Measurements from ENCODE around the gene RTTN.

The RTTN gene

DNA sequence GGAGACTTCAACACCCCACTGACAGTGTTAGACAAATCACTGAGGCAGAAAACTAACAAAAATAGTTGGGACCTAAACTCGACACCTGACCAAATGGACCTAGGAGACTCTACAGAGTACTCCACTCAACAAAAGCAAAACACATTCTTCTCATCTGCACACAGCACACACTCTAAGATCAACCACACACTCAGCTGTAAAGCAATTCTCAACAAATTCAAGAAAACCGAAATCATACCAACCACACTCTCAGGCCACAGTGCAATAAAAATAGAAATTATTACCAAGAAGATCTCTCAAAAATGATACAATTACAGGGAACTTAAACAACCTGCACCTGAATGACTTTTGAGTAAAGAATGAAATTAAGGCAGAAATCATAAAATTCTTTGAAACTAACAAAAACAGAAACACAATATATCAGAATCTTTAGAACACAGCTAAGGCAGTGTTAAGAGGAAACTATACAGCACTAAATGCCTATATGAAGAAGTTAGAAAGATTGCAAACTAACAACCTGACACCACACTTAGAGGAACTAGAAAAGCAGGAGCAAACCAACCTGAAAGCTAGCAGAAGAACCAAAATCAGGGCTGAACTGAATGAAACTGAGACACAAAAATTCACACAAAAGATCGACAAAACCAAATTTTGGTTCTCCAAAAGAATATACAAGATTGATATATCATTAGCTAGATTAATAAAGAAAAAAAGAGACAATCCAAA is 46.3 kb downstream of the RTTN start:
- H3K4me3 ChIP-seq, result no peak overlapping the region
- no peak overlapping the region for H3K9ac ChIP-seq
- no peak overlapping the region for H3K27ac ChIP-seq
- no peaks in the 10 kb centered on the region for H3K27me3 ChIP-seq
- H3K4me1 ChIP-seq, result no peaks in the 10 kb centered on the region
- TF ChIP-seq Cebpa-rat (IDR thresholded peaks at IDR 0.05), result no peak
- H4K20me1 ChIP-seq, result no peaks in the 10 kb centered on the region
- H3K4me2 ChIP-seq, result no peak overlapping the region
- H3K9me3 ChIP-seq, result peaks cover 18% of the 10 kb centered on the region
- H3K36me3 ChIP-seq, result peaks cover 89% of the 10 kb centered on the region

DNA sequence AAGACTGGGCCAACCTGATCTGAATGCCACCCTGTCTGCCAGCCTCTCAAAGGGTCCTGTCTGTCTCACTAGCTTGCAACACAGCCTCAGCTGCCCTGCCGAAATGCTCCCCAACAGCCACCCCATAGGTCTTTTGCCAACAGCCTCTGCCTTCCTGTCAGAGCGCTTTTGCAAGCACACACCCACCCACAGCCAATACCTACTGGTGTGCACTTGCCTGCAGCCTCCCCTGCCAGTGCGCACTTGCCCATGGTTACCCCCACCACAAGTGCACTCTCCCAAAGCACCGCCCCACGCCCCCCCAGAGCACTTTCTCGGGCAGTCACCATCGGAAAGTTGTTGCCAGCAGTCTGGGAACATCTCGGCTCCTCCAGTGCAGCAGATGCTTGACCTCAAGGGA is 48.6 kb downstream of the RTTN start:
- Histone ChIP-seq H3K4me1 (no peaks in the 10 kb centered on the region), H3K27me3 (no peaks in the 10 kb centered on the region), H3K27ac (no peak overlapping the region), H3K4me2 (no peak overlapping the region), H3K9me3 (peaks cover 4% of the 10 kb centered on the region), H3K36me3 (peaks cover 69% of the 10 kb centered on the region), H3K4me3 (no peak overlapping the region), H4K20me1 (no peaks in the 10 kb centered on the region), H3K9ac (no peak overlapping the region)
- TF ChIP-seq Cebpa-rat (IDR thresholded peaks at IDR 0.05), result no peak

DNA sequence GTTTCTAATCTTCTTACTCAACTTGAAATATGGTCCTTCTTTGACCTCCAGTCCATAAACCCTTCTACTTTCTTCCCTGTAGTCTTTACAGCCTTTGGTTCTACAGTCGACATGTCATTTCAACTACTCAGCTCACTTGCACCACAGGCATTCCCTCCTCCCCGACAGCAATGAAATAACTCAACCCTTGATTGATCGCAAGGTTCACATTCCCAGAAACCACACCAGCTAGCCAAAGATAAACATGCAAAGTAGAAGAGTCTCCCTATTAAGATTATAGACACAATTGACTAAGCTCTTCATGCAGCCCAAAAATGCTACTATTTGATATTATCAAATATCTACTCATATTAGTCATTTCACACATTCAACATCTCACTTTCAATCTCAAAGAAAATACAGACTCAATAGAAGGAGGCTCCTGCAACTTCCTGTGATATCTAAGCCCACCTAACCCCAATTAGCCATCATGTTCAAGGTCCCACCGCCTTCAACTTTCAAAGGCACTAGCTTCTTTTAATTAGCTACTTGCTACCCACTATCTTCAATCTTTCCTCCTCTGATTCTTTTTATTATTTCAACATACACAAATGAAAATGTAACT is 50.8 kb downstream of the RTTN start:
- H3K9me3 ChIP-seq, result no peaks in the 10 kb centered on the region
- TF ChIP-seq Cebpa-rat (IDR thresholded peaks at IDR 0.05), result no peak
- no peaks in the 10 kb centered on the region for H3K27me3 ChIP-seq
- H3K4me1 ChIP-seq, result no peaks in the 10 kb centered on the region
- H4K20me1 ChIP-seq, result no peaks in the 10 kb centered on the region
- no peak overlapping the region for H3K9ac ChIP-seq
- no peak overlapping the region for H3K4me2 ChIP-seq
- no peak overlapping the region for H3K4me3 ChIP-seq
- H3K27ac ChIP-seq, result no peak overlapping the region
- peaks cover 56% of the 10 kb centered on the region for H3K36me3 ChIP-seq

DNA sequence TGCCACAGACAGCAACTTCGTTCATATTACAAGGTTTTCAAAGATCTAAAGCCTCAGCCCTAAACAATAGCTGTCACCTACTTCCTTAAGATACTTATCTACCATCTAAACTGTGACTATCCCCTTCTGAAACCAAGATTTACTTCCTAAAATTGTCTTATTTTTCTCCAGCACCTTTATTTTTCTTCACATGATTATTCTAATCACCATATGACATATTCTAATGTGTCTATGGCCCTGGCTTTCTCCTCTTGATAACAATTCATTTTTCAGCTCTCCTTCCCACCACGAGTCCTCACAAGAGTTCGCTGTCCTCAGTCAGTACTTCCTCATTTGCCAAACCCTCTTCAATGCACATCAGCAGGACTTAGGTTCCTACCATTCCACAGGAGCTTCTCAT is 53.9 kb downstream of the RTTN start:
- Histone ChIP-seq H3K9ac (no peak overlapping the region), H3K27me3 (no peaks in the 10 kb centered on the region), H3K4me1 (no peaks in the 10 kb centered on the region), H4K20me1 (no peaks in the 10 kb centered on the region), H3K27ac (no peak overlapping the region), H3K4me2 (no peak overlapping the region), H3K36me3 (peaks cover 54% of the 10 kb centered on the region), H3K4me3 (no peak overlapping the region), H3K9me3 (no peaks in the 10 kb centered on the region)
- no peak for TF ChIP-seq Cebpa-rat (IDR thresholded peaks at IDR 0.05)

DNA sequence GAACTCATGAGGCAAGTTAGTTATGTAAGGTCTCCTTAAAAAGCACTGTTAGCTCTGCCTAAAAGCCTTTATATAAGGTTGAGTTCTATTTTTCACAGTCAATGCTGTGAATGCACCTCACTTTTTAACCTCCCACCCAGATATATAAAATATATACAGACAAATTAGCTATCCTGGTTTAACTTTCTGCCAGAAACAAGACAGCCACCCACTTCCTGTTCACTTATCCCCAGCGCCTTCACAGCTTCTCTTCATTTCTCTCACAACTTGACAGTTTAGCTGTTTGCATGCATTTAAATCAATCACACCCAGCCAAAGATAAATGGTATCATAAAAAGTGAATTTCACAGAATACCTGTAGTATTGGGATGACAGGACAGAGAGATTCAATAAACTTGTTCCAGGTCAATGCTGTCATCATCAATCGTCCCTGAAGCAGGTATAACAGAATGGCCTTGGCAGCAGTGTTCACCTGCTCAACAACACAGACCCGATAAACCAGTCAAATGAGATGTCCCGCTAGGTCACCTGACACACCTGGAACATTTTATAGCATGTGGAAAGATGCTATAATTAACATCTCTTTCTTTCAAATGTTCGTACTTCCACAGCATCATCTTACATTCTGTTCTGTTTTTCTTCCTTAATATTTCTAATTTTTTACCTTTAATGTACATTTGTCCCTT is 55.7 kb downstream of the RTTN start:
- H4K20me1 ChIP-seq, result no peaks in the 10 kb centered on the region
- no peak overlapping the region for H3K27ac ChIP-seq
- no peaks in the 10 kb centered on the region for H3K27me3 ChIP-seq
- H3K9ac ChIP-seq, result no peak overlapping the region
- H3K36me3 ChIP-seq, result peaks cover 55% of the 10 kb centered on the region
- no peak overlapping the region for H3K4me2 ChIP-seq
- no peaks in the 10 kb centered on the region for H3K4me1 ChIP-seq
- no peak overlapping the region for H3K4me3 ChIP-seq
- no peak for TF ChIP-seq Cebpa-rat (IDR thresholded peaks at IDR 0.05)
- H3K9me3 ChIP-seq, result no peaks in the 10 kb centered on the region

DNA sequence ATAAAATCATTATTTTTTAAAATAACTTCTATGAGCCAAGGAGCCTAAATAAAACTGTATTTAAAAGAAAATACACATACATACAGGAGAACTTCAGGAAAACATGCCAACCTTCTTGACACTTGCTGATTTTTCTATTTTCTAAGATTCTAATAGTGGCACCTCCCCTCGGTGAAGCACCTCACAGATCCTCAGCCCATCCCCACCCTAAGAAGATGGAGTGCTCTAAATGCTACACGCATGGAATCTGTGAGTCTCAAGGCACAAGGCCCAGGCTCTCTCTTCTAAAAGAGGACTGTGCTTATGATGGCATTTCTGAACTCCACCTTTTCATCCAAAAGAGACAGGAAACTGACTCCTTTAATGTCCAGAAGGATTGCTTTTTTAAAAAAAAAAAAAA is 56.3 kb downstream of the RTTN start:
- Histone ChIP-seq H3K27me3 (no peaks in the 10 kb centered on the region), H4K20me1 (no peaks in the 10 kb centered on the region), H3K9ac (no peak overlapping the region), H3K9me3 (no peaks in the 10 kb centered on the region), H3K27ac (no peak overlapping the region), H3K36me3 (peaks cover 61% of the 10 kb centered on the region), H3K4me1 (no peaks in the 10 kb centered on the region), H3K4me2 (no peak overlapping the region), H3K4me3 (no peak overlapping the region)
- TF ChIP-seq Cebpa-rat (IDR thresholded peaks at IDR 0.05), result no peak

DNA sequence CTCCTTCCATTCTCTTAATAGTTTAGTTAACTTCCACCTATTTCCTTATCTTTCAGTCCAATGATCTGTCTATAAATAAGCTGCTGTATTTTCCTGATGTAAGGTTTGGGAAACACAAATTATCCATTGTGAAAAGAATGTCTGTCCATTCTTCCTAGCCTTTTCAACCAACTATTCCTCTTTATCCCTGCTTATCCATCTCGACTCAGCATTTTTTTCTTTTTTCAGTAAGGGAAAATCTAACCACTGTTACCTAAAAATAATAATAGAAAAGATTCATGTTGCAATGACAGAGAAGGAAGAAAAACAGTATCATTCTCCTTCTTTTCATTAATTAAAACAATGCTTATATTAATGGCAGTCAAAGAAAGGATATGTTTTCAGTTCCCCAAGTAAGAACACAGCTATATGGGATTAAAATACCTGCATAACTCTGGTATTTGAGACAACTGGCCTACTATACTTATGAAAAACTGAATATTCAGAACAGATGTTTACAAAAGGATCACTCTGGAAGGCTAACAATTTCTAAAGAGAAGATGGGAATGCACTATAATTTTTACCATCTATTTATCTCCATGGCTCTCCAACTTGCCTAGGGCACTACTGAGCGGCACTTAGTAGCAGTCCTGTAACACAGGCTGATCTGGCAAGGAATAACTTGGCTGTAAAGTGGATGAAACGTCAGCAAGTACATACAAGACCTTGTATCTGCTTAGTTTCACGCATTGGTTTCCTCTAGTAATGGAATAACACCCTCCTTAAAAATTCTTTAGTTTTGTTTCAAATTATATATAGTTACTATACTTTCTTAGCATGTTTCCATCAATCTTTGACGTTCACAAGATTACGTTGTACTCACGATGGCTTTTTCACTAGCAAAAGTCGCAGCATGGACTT is 57.2 kb downstream of the RTTN start:
- Histone ChIP-seq H3K27me3 (no peaks in the 10 kb centered on the region), H3K9me3 (no peaks in the 10 kb centered on the region), H3K4me2 (no peak overlapping the region), H3K4me3 (no peak overlapping the region), H3K36me3 (peaks cover 69% of the 10 kb centered on the region), H3K4me1 (no peaks in the 10 kb centered on the region), H3K27ac (no peak overlapping the region), H3K9ac (no peak overlapping the region), H4K20me1 (no peaks in the 10 kb centered on the region)
- no peak for TF ChIP-seq Cebpa-rat (IDR thresholded peaks at IDR 0.05)

DNA sequence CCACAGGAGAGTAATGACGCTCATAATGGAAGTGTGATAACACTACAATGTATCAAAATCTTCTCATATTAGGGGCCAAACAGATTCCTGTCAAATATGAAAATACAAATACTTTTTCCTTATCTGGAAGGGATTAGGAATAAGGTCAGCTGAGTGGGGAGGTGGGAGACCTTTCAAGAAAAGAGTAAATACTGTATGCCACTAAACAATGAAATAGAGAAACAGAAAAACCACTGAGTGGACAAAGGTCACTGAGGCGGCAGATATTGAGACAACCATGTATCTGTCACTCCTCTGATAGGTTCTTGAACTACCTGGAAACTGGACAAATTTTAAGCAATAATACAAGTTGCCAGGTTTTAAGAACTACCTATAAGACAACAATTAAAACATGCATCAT is 59.3 kb downstream of the RTTN start:
- Histone ChIP-seq H3K4me2 (no peak overlapping the region), H3K27me3 (no peaks in the 10 kb centered on the region), H3K9me3 (no peaks in the 10 kb centered on the region), H3K27ac (no peak overlapping the region), H4K20me1 (no peaks in the 10 kb centered on the region), H3K4me1 (no peaks in the 10 kb centered on the region), H3K4me3 (no peak overlapping the region), H3K9ac (no peak overlapping the region), H3K36me3 (peaks cover 79% of the 10 kb centered on the region)
- no peak for TF ChIP-seq Cebpa-rat (IDR thresholded peaks at IDR 0.05)

DNA sequence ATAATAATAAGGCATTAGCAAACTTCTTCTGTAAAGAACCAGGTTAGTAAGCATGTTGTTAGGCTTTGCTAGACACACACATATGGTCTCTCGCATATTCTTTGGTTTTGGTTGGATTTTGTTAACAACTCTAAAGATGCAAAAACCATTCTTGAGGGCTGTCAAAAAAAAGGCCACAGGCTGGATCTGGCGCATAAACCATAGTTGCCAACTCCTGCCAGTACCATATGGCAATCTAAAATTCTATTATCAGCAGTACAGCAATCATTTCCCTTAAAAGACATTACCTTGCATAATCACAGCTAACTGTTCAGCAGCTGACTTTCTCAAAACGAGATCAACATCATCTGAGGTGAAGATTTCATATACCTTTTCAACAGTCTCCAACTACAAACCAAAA is 63.5 kb downstream of the RTTN start:
- Histone ChIP-seq H4K20me1 (no peaks in the 10 kb centered on the region), H3K4me1 (no peaks in the 10 kb centered on the region), H3K4me2 (no peak overlapping the region), H3K36me3 (peaks cover 52% of the 10 kb centered on the region), H3K4me3 (no peak overlapping the region), H3K27me3 (no peaks in the 10 kb centered on the region), H3K9ac (no peak overlapping the region), H3K27ac (no peak overlapping the region), H3K9me3 (no peaks in the 10 kb centered on the region)
- no peak for TF ChIP-seq Cebpa-rat (IDR thresholded peaks at IDR 0.05)

Data from BLaER1 (cell line).